ENCODE results near the gene PPP6R2.
"Not testable (repeated sequence)": the region's sequence is repeated elsewhere in the genome, so short reads cannot be mapped to it uniquely, and the experiment has no call there.

The PPP6R2 gene

DNA sequence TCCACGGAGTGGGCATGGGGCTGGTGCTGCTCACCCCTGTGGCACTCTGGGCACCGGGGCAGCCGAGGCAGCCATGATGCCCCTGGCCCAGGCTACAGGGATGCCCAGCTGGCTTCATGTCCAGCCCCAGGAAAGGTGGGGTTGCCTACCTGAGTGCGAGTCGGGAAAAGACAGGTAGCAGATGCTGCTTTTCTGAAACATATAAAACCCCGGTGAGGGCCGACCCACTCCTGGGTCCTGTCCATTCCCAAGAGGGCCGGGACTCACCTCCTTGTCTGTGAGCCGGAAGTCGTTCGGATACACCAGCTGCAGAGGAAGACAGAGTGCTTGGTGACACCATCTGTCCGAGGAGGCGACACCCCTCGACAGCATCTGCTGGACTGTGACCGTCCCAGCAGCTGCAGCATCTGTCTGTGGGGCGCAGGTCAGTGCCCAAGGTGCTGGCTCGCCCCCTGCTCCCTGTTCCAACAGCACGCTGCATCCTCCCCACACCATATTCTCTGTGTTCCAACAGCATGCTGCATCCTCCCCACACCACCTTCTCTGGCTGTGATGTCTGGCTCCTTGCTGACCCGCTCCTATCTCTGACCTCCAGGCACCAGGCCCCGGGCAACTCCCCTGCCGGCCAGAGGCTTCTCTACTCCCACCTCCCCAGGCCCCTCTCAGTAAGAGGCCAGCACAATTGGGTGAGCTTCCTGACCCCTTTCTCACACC, 24.3 kb upstream of the PPP6R2 start:
- no peak for DNase-seq

DNA sequence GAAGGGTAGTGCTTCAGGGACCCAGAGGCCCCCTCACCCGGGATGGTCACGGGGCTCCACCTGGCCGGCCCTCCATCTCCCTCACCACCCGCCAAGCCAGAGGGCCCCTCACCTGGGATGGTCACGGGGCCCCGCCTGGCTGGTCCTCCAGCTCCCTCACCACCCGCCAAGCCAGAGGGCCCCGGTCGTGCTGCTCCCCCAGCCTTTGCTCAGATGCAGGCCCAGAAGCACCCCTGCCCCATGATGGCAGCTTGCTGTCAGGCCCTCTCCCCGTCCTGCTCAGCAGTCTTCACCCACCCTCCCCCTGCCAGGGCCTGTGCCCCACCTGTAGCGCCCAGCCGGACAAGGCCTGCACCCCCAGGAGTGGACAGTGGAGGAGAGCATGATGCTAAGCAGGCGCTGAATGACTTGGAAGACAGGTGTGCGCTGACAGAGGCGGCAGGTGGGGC, 23.6 kb upstream of the PPP6R2 start:
- no peak for DNase-seq

DNA sequence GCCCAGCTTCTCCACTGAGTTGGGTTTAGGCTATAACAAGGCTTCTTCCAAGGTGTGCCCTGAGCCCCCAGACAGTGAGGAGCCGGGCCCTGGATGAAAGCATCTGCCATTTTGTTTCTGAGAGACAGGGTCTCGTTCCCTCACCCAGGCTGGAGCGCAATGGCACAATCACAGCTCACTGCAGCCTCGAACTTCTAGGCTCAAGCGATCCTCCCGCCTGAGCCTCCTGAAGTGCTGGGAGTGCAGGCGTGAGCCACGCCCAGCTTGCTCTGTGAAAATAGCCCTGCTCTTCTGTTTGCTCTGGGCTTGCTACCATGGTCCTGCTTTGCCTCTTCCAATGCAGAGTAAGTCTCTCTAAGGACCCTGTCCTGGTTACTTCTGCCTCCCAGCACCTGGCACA, 23.0 kb upstream of the PPP6R2 start:
- DNase-seq = no peak

DNA sequence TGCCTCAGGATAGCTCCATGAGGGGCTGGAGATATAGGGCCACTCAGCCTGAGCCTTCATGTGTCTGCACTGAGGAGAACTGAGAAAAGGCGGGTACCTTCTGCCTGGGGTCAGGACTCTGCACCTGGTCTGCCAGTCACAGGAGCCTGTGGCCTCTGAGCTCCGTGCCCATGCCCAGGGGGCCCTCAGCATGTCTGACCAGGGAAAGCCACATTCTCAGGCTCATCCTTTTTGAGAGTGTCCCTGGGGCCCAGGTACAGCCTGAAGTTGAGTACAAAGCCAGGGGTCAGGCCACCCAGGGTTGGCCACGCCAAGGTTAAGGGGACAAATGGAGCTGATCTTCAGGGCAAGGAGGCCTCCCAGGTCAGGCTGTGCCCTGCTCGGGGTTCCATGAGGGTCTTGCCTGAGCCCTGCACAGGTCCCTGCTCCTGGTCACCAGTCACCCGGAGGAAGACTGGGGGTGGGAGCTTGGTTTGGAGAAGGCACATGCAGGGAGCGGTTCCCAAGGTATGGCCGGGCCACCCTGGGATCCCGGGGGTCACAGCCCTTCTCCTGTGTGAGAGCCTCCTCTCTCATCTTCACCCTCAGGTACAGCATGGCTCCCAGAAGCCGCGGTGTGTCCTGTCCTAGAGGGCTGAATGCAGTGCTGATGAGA, 22.3 kb upstream of the PPP6R2 start:
- DNase-seq = no peak

DNA sequence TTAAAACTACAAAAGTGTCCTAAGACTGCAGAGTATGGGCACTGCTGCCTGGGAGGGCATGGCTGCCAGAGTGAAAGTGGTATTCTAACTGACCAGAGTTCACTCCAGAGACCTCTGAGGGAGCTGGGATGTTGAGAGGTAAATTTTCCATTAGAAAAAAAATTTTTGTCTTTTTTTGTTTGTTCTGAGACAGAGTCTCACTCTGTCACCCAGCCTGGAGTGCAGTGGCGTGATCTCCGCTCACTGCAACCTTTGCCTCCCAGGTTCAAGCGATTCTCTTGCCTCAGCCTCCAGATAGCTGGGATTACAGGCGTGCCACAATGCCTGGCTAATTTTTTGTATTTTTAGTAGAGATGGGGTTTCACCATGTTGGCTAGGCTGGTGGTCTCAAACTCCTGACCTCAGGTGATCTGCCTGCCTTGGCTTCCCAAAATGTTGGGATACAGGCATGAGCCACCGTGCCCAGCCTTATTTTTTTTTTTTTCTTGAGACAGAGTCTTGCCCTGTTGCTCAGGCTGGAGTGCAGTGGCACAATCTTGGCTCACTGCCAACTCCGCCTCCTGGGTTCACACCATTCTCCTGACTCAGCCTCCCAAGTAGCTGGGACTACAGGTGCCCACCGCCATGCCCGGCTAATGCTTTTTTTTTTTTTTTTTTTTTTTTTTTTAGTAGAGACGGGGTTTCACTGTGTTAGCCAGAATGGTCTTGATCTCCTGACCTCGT, 20.6 kb upstream of the PPP6R2 start:
- not testable (repeated sequence) for DNase-seq

DNA sequence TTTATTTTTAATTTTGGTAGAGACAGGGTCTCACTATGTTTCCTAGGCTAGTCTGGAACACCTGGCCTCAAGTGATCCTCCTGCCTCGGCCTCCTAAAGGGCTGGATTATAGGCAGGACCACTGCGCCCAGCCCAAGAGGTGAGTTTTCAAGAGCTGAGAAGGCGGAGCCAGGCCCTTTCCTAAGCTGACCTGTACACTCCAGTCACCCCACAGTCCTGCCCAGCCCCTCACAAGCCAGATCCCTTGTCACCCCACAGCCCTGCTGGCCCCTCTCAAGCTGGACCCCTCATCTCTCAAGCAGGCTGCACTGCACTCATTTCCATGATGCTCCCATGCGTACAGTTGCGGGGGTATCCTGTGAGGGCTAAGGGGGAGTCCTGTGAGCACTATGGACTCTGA, 19.2 kb upstream of the PPP6R2 start:
- no peak for DNase-seq

DNA sequence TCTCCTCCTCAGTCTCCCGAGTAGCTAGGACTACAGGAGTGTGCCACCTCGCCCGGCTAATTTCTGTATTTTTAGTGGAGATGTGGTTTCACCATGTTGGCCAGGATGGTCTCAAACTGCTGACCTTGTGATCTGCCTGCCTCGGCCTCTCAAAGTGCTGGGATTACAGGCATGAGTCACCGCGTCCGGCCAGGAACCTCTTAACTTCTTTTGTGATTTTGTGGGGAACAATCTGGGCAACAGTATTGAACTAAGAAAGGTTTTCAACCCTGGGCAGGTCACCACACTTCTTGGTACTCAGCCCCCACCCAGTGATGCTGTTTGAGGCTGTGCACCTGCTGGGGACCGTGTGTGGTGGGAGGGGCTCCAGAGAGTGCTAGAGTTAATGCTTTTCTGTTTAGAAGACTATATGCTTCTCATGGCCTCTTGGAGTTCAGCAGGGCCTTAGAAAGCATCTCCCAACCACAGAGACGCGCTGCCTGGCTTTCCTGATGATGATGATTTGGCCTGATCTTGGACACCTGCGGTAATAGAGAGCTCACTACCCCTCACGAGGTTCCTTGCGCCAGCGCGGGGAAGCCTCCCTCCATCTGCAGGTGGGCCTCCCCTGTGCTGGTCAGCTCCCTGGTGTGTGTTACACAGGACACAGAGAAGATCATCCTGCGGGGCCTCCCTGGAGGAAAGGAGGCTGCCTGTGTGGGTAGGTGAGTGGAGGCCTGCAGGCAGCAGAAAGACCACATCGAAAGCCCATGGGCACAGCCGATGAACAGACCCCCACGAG, 17.5 kb upstream of the PPP6R2 start:
- no peak for DNase-seq

DNA sequence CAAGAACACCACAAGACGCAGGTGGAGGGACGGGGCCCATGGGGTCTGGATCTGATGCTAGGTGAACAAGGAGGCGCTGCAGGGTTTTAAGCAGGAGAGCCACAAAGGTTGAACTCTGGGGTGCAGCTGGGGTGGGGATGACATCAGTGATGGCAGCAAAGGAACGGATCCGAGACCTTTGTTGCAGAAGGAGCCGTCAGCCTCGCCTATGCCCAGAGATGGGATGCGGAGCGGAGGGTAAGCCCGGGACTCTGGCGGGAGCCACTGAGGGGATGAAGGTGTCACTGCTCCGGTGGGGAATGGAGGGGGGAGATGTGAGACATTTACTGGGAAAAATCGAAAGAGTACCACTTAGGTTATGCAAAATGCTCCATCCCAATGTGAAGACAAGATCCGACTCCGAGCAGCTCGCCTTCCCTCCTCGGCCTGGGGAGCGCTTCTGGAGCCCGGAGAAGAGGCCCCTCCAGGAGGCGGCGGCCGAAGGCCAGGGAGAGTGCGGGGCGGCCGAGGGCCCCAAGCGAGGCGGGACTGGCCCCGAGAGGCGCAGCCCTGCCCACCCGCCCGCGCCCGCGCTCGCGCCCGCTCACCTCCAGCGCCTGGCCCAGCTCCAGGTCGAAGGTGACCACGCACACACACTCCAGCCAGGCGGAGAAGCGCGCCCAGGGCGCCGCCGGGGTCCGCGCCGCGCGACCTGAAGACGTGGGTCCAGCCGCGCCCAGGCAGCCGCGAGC, 16.7 kb upstream of the PPP6R2 start:
- DNase-seq = no peak

DNA sequence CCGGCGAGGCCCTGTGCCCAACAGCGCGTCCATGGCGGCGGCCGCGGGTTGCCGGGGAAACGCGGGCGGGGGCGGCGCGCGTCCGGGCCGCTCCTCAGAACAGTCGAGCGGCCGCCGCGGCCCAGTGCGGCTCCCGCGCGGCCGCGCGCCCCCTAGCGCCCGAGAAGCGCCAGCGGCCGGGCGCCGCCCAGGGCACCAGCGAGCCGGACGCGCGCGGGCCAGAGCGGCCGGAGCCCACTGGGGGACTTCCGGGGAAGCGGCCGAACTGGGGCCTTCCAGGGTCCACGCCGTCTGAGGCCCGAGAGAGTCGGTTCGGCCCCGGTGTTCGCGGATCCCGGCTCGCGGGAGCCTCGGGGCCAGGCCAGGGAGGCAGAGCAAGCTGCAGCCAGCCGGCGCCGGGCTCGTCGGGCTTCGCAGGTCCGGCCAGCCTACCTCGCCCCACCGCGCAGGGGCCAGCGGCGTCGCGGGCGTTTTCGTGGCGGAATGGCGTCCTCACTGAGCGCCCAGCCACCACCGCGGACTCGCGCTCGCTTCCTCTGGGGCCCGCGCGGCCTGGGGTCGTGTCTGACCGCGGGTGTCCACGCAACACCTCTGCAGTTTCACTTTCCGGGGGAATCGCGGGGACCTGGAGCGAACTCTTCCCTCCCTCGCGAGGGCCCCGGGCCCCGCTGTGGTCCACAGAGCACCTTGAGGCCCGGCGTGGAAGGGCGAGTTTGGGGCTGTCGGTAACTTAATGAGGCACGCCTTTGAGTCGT, 16.0 kb upstream of the PPP6R2 start, which contains the start of gene DENND6B:
DENND6B (minus strand) TSS at position 57 of the 755 bp plus-strand sequence; CDS start at position 33, 24 bp downstream.
- peak; percentile 90 for DNase-seq

DNA sequence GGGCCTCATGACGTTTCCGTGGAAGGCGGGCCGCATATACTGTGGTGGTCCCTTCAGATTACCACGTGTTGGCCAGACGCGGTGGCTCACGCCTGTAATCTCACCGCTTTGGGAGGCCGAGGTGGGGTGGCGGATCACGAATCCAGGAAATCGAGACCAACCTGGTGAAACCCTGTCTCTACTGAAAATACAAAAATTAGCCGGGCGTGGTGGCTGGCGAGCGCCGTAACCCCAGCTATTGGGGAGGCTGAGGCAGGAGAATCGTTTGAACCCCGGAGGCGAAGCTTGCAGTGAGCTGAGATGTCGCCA, 15.5 kb upstream of the PPP6R2 start:
- DNase-seq = no peak

DNA sequence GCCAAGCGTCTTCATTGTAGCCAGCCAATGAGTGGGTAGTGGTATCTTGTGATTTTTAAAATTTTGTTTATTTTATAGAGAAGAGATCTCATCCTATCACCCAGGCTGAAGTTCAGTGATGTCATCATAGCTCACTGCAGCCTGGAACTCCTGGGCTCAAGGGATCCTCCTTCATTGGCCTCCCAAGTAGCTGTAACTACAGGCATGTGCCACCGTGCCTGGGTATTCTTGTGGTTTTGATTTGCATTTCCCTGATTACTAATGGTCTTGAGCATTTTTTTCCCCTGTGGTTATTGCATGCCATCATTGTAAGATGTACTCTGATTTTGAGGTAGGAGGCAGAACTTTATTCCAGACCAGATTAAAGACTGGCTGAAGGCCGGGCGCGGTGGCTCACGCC, 13.9 kb upstream of the PPP6R2 start:
- no peak for DNase-seq

DNA sequence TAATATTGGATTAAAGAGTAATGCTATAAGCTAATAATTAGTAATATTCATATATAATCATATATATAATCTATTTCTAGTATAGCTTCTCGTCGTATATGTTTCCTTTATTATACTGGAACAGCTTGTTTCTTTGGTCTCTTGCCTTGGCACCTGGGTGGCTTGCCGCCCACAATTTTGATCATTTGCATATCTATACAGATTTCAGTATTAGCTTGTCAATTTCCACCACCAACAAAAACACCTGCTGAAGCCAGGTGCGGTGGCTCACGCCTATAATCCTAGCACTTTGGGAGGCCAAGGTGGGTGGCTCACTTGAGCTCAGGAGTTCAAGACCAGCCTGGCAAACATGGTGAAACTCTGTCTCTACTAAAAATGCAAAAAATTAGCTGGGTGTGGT, 8.7 kb upstream of the PPP6R2 start:
- DNase-seq = not testable (repeated sequence)

DNA sequence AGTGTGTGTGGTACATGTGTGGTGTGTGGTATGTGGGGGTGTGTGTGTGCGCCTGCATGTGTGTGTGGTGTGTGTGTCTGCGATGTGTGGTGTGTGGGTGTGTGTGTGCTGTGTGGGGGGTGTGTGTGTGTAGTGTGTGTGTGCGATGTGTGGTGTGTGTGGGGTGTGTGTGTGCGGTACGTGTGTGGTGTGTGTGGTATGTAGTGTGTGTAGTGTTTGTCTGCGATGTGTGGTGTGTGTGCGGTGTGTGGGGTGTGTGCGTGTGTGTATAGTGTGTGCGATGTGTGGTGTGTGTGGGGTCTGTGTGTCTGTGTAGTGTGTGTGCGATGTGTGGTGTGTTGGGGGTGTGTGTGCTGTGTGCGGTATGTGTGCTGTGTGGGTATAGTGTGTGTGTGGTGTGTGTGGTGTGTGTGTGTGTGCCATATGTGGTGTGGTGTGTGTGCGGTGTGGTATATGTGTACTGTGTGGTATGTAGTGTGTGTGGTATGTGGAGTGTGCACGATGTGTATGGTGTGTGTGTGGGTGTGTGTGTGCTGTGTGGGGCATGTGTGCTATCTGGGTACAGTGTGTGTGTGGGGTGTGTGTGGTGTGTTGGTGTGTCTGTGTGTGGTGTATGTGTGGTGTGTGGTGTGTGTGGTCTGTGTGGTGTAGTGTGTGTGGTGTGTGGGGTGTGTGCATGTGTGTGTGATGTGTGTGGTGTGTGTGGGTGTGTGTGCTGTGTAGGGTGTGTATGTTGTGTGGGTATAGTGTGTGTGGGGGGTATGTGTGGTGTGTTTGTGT, 5.7 kb upstream of the PPP6R2 start:
- DNase-seq = no peak

DNA sequence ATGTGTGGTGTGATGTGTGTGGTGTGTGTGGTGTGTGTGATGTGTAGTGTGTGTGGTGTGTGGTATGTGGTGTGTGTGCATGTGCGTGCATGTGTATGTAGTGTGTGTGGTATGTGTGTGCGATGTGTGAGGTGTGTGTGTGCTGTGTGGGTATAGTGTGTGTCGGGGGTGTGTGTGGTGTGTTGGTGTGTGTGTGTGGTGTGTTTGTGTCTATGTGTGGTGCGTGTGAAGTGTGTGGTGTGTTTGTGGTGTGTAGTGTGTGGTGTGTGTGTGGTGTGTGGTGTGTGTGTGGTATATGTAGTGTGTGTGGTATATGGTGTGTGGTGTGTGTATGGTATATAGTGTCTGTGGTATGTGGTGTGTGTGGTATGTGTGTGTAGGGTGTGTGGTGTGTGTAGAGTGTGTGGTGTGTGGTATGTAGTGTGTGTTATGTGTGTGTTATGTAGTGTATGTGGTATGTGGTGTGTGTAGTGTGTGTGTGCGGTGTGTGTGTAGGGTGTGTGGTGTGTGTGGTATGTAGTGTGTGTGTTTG, 5.0 kb upstream of the PPP6R2 start:
- no peak for DNase-seq

DNA sequence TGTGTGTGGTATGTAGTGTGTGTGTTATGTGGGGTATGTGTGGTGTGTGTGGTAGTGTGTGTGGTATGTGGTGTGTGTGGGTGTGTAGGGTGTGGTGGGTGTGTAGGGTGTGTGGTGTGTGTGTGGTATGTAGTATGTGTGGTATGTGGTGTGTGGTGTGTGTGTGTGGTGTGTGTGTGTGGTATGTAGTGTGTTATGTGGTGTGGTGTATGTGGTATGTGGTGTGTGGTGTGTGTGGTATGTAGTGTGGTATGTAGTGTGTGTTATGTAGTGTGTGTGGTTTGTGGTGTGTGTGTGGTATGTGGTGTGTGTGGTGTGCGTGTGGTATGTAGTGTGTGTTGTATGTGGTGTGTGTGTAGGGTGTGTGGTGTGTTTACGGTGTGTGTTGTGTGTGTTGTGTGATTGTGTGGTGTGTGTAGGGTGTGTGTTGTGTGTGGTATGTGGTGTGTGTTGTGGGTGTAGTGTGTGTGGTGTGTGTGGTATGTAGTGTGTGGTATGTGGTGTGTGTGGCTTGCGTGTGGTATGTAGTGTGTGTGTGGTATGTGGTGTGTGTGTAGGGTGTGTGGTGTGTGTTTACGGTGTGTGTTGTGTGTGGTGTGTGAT, 4.2 kb upstream of the PPP6R2 start:
- DNase-seq = no peak

DNA sequence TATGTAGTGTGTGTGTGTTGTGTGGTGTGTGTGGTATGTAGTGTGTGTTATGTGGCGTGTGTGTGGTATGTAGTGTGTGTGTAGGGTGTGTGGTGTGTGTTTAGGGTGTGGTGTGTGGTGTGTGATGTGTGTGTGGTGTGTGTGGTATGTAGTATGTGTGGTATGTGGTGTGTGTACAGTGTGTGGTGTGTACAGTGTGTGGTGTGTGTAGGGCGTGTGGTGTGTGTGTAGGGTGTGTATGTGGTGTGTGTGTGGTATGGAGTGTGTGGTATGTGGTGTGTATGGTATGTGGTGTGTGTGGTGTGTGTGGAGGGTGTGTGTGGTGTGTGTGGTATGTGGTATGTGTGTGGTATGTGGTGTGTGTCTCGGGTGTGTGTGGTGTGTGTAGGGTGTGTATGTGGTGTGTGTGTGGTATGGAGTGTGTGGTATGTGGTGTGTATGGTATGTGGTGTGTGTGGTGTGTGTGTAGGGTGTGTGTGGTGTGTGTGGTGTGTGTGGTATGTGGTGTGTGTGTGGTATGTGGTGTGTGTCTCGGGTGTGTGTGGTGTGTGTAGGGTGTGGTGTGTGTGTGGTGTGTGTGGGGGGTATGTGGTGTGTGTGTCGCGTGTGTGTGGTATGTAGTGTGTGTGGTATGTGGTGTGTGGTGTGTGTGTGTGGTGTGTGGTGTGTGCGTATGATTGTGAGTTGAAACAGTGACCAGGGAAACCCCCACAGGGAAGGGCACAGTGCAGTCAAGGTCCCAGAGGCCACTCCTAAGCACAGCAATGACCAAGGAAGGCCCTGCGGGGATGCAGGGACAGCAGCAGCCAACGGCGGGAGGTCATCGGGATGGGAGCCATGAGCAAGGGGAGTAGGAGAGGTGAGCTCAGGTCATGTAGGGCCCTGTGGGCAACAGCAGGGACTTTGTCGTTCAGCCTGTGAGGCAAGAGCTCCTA, 2.9 kb upstream of the PPP6R2 start:
- DNase-seq = no peak

DNA sequence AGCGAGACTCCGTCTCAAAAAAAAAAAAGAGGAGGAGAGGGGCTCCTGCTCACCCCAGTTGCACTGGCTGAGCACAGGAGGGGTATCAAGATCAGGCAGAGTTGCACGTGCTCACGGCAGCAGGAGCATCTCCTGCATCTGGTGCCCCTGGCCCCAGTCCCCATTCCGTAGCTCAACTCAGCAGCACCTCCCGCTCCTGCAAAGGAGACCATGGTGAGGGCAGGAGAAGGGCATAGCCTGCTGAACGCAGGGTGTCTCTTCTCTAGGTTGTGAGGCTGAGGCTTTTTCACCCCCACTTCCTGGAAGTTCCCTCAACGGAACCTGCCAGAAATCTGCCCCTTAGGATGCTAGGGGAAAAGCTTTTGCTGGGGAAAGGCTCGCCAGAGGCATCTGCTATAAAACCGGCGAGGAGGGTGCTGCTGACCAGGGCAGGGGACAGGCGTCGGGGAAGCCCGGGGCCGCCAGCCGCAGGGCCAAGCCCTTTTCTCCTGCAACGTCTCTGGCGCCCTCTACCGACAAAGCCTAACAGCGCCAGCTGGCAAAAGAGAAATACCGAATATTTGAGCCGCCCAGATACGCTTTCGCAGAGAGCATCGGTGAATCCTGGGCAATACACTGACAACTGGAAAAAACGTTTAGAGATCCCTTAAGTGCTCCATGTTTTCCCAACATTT, 1.0 kb upstream of the PPP6R2 start:
- DNase-seq = peak; percentile 95

DNA sequence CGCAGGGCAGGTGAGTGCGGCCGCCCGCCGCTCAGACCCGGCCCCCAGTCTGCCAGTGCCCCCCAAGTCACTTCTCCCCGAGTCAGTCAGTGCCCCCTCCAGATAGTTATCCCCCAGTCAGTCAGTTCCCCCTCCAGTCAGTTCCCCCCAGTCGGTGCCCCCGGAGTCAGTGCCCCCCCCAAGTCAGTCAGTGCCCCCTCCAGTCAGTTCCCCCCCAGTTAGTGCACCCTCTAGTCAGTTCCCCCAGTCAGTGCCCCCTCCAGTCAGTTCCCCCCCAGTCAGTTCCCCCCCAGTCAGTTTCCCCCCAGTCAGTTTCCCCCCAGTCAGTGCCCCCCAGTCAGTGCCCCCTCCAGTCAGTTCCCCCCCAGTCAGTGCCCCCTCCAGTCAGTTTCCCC, 411 bp downstream of the PPP6R2 start:
- no peak for DNase-seq

DNA sequence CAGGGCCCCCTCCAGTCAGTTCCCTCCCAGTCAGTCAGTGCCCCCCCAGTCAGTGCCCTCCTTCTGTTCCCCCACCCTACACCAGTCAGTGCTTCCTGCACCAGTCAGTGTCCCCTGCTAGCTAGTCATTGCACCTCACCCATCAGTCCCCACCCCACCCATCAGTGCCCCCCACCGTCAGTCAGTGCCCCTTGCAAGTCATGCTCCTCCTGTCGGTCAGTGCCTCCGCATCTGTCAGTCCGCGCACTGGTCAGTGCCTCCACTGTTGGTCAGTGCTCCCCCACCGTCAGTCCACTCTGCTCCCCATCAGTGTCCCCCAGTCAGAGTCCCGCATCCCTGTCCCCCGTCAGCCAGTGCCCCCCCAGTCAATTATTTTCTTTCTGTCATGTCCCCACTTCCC, 3.3 kb downstream of the PPP6R2 start:
- no peak for DNase-seq
